Measurements from ENCODE around the gene ASB17.
"Not testable (repeated sequence)": the region's sequence is repeated elsewhere in the genome, so short reads cannot be mapped to it uniquely, and the experiment has no call there.

Gene ASB17, protein sequence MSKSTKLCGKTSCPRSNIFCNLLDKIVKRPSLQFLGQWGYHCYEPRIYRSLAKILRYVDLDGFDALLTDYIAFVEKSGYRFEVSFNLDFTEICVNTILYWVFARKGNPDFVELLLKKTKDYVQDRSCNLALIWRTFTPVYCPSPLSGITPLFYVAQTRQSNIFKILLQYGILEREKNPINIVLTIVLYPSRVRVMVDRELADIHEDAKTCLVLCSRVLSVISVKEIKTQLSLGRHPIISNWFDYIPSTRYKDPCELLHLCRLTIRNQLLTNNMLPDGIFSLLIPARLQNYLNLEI

GRCh38 chr1:75932304-75932703 is at the start of gene ASB17:
ASB17 (minus strand) TSS chr1:75932404; CDS start chr1:75932291, 113 bp downstream.
- DNase-seq = no peak

DNA sequence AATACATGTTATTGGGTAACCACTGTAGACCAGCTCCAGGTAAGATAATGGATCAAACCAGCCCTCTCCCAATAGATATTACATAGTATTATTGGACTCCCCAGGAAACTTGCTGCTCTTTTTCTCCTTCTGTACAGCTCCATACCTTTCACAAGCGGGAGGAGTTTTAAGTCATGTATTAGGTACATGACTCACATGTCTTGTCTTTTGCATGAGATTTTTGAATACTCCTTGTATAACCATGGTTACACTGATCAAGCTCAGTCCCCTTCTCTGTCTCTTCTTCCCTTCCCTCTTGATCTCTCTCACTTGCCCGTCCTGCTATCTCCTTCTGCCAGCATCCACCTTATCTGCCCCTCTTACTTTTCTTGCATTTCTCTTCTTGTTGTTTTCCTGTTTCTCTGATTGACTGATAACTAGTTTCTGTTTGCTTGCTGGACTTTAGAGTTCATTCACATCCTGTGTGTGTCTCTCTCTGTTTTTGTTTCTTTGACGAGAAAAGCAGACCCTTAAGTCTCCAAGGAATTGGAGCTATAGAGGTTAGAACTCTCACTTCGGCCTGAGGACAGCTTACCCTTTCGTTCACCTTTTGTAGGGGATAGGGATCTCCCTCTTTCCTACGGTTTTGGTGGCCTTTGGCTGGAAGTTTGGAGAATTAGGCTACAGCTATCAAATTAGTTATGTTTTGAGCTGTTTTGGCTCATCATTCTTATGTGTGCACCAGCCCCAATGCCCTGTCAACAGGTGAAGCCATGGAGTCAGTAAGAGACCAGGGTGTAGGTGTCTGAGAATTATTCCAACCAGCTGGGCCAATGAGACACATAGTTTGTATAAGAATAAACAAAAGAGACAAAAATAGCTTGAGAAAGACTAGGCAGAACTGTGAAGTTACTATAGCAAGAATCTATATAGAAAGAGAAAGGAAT is 49.0 kb upstream of the ASB17 start:
- DNase-seq = no peak

GRCh38 chr1:75970631-75971030 is 38.4 kb upstream of the ASB17 start:
- no peak for DNase-seq

DNA sequence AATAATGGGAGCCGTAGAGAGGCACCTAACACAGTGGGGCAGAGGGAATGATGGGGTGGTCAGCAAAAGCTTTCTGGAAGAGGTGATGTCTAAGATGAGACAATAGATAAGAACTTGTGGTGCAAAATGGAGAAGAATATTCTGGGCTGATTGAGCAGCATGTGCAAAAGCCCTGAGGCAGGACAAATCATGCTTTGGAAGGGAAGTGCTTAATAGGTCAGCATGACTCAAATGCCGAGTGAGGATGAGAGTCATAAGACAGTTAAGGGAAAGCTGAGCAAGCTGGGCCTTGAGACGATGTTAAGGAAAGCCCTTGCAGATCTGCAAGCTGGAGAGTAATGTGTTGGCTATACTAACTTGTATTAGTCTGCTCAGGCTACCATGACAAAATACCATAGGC is 37.3 kb upstream of the ASB17 start:
- no peak for DNase-seq

DNA sequence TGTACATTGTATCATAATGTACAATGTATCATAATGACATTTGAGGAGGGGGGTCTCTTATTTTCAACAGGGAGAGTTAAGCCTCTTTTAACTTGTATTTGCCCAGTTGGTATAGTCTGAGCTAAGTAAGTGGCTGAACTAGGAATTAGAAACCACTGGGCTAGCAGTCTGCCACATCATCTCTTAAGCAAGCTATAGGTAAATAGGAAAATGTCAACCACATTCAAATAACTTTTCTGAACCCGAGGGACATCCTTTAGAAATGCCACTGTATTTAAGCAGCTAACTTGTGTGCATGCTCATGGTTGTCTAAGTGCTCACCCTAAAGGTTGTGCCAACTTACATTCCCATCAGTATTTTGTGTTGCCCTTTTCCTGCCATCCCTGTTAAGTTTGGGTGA is 35.5 kb upstream of the ASB17 start:
- DNase-seq = no peak

DNA sequence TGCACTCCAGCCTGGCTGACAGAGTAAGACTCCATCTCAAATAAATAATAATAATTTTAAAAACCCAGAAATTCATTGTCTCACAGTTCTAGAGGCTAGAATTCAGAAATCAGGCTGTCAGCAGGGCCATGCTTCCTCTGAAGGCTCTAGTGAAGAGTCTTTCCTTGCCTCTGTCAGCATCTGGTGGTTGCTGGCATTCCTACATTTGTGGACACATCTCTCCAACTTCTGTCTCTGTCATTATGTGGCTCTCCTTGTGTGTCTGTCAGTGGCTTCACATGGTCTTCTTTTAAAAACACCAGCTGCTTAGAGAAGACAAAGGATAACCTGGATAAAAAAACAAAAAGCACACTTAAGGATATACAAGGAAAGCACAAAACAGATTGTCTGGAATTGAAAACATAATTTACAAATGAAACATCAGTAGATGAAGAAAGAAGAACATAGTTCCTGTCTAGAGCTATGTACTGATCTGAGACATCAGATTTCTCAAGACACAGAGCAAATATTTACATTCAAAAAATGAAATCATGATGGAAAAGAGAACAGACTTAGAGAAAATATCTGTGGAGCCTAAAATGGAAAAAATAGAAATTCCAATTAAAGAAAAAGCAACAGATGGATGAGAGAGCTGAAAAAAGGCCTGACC is 32.7 kb upstream of the ASB17 start:
- no peak for DNase-seq

- not testable (repeated sequence) for DNase-seq
Measured at GRCh38 chr1:75964110-75964759, 32.0 kb upstream of the ASB17 start.

- peak; percentile 1 for DNase-seq
Measured at GRCh38 chr1:75954586-75954985, 22.4 kb upstream of the ASB17 start.

DNA sequence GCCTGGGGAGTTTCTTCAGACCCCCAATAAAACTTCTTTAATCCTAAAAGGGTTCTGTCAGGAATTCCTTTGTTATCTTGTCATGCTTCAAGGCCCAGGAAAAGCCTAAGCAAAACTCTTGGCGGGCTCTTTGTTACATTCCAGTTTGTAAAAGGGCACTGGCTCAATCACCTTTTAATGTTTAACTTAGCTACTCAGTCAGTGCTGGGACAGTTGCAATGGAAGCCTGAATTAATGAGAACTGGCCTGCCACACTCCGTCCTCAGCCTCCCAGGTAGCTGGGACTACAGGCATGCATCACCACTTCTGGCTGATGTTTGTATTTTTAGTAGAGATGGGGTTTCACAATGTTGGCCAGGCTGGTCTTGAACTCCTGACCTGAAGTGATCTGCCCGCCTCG is 21.3 kb upstream of the ASB17 start:
- DNase-seq = no peak

DNA sequence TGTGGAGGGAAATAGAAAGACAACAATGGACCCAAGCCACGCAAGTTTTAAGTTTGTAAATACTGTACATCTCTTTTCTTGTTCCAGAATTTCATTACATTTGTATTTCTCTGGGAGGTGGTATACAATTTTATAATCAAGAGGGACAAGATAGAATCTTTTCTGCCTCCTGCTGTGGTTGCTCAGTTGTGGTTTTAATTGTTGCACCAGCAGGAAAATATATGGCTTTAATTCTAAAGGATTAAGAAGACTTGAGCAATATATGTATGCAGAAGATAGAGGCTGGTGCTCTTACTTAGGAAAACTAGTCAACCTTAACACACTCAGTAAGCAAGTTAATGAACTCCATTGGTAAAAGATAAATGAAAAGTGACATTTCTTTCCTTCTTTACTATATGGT is 19.8 kb upstream of the ASB17 start:
- DNase-seq = no peak

DNA sequence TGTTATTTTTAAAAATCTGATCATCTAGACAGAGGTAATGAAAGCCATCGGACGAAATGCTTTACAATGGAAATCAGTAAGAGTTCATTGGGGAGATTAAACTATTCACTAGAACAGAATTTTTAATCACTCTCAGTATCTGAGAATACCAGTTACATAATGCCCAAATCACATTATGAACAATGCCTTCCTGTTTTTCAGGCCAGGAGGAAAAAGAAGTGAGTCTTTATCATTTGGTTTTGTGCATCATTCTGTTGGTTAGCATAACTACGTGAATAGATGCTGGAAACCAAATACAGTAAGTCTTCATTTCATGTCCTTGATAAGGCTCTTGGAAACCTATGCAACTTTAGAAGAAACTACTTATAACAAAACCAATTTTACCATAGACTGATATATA is 18.0 kb upstream of the ASB17 start:
- DNase-seq = no peak

- DNase-seq = not testable (repeated sequence)
Measured at GRCh38 chr1:75943037-75943436, 10.8 kb upstream of the ASB17 start.

- DNase-seq = no peak
Measured at GRCh38 chr1:75937034-75937433, 4.8 kb upstream of the ASB17 start.

DNA sequence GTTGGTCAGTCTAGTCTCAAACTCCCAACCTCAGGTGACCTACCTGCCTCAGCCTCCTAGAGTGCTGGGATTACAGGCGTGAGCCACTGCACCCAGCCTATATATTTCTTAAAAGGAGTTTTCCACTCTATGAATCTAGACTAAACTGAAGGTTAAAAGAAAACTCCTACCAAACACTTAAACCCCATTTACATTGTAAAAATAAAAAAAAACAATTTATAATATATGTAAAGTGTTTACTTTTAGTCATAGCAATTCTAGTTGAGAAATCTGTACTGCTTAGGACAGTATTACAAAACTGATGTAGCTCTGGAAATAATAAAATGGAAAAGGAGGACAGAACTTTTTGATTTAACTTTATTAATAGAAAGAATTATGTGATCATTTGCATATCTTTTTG is 9.5 kb downstream of the ASB17 start:
- DNase-seq = no peak

DNA sequence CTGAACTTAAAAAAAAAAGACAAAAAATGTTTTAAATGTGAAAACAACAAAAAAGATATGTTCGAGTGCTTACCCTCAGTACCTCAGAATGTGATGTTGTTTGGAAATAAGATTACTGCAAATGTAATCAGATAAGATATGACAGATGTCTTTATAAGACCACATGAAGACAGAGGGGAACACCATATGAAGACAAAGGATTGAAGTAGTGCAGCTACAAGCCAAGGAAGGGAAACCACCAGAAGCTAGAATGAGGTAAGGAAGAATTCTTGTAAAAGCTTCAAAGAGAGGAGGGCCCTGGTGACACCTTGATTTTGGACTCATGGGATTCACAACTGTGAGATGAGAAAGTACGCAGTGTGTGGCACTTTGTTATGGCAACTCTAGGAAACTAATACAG is 15.4 kb downstream of the ASB17 start:
- DNase-seq = no peak

DNA sequence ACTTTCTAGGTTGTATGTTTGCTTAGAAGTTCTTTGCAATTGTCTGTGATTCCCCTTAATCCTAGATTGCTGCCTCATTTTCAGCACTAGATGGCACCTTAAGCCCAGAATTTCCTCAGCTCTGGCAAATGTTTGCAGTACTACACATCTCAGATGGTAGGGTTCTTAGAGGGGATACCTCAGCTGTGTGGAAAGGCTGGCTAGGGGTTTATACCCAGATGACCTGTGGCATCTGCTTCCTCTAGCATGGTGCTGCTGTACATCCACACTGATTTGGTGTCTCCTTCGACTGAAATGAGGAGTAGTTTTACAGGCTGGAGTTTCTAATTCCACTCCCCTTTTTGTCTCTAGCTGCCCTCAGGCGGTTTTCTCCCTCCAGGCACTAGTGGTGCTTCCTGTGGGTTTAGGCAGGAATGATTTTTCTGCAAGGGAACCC is 23.5 kb downstream of the ASB17 start:
- DNase-seq = no peak

- DNase-seq = no peak
Measured at GRCh38 chr1:75901371-75901770, 30.8 kb downstream of the ASB17 start.

- no peak for DNase-seq
Measured at GRCh38 chr1:75884437-75884836, 47.8 kb downstream of the ASB17 start.

GRCh38 chr1:75879985-75880384 is 52.2 kb downstream of the ASB17 start:
- DNase-seq = no peak

- no peak for DNase-seq
Measured at GRCh38 chr1:75870951-75871350, 61.3 kb downstream of the ASB17 start.

Measured in activated CD4-positive, alpha-beta T cell treated with anti-CD3 and anti-CD28 coated beads, Interleukin-2, amount 50 U/mL, for 16 hours (primary cell).